HEK293 (cell line): ENCODE data around the gene INTS15.

Experiments
- CTCF ChIA-PET: fragments of 350-600 bp; formaldehyde crosslinking; extraction: SDS; loops from one replicate; lab custom pipeline; 2021; ENCODE audit warnings: antibody characterized with exemption; lab: Yijun Ruan, JAX
- POLR2A ChIA-PET: fragments of 300-600 bp; formaldehyde crosslinking; extraction: SDS; loops from one replicate; lab custom pipeline; 2020; ENCODE audit warnings: antibody characterized with exemption, inconsistent platforms; lab: Yijun Ruan, JAX
- H3K27ac ChIP-seq: fragments of 200-500 bp; sonication (Bioruptor generic); 2 replicates; pipeline ENCODE4 v1.5.1; 2014; ENCODE audit warnings: low read depth, low read length, control low read depth, inconsistent platforms; ENCODE audit errors: extremely low read depth
- H3K36me3 ChIP-seq, 2 experiments: fragments of 200-500 bp in 1 of 2; sonication (Bioruptor generic) in 1 of 2; 1 replicate in 1 of 2; 2 replicates in 1 of 2; pipeline ENCODE4 v1.5.1; 2014 to 2017; ENCODE audit warnings: inconsistent platforms in 2 of 2, low read length in 2 of 2; ENCODE audit not compliant: control insufficient read depth in 2 of 2, insufficient read depth in 1 of 2
- H3K4me1 ChIP-seq: fragments of 200-500 bp; sonication (Bioruptor generic); 2 replicates; pipeline ENCODE4 v1.5.1; 2014; ENCODE audit warnings: mild to moderate bottlenecking, low read length, inconsistent platforms; ENCODE audit not compliant: control insufficient read depth, insufficient read depth
- H3K4me3 ChIP-seq: 2 replicates; pipeline ENCODE4 v1.5.1; 2011; ENCODE audit warnings: low read depth, mild to moderate bottlenecking, control low read depth, low read length, moderate library complexity
- H3K9me3 ChIP-seq: fragments of 200-500 bp; sonication (Bioruptor generic); 2 replicates; pipeline ENCODE4 v1.5.1; 2014; ENCODE audit warnings: low read depth, low read length, inconsistent platforms; ENCODE audit not compliant: control insufficient read depth, insufficient read depth
- HOXA7 ChIP-seq: sonication (generic); formaldehyde crosslinking; IDR thresholded peaks from 2 replicates; pipeline ENCODE4 v1.8.1; 2022; ENCODE audit warnings: missing genetic modification reagents, borderline replicate concordance
- ZBTB1 ChIP-seq: fragments of 450-650 bp; formaldehyde crosslinking; IDR thresholded peaks from 2 replicates; pipeline ENCODE4 v1.5.1; 2016; ENCODE audit warnings: missing biosample characterization, missing genetic modification characterization
- ZNF274 ChIP-seq, 2 experiments: fragments of 200-500 bp in 1 of 2; fragments of 450-650 bp in 1 of 2; sonication (Bioruptor generic) in 1 of 2; formaldehyde crosslinking in 1 of 2; IDR thresholded peaks; 2 replicates each; pipeline versions ENCODE4 v1.5.1 to v1.6.1; 2014 to 2016; ENCODE audit warnings: borderline replicate concordance in 1 of 2, inconsistent platforms in 1 of 2, low read length in 1 of 2, missing biosample characterization in 1 of 2, missing genetic modification characterization in 1 of 2
- ZNF335 ChIP-seq: fragments of 450-650 bp; formaldehyde crosslinking; conservative IDR thresholded peaks from 2 replicates; pipeline ENCODE4 v1.5.1; 2016; ENCODE audit warnings: missing biosample characterization, missing genetic modification characterization
- ZNF354C ChIP-seq: fragments of 450-650 bp; formaldehyde crosslinking; IDR thresholded peaks from 2 replicates; pipeline ENCODE4 v1.5.1; 2016; ENCODE audit warnings: missing biosample characterization, missing genetic modification characterization, low read depth, borderline replicate concordance
- ZNF416 ChIP-seq: fragments of 450-650 bp; formaldehyde crosslinking; IDR thresholded peaks from 2 replicates; pipeline ENCODE4 v1.5.1; 2016; ENCODE audit warnings: missing biosample characterization, missing genetic modification characterization
- ZNF610 ChIP-seq: fragments of 450-650 bp; formaldehyde crosslinking; IDR thresholded peaks from 2 replicates; pipeline ENCODE4 v1.5.1; 2016; ENCODE audit warnings: missing biosample characterization, missing genetic modification characterization, borderline replicate concordance
- ZNF658 ChIP-seq: fragments of 450-650 bp; formaldehyde crosslinking; IDR thresholded peaks from 2 replicates; pipeline ENCODE4; 2016; ENCODE audit warnings: missing biosample characterization, missing genetic modification characterization
- ZNF664 ChIP-seq: fragments of 450-650 bp; formaldehyde crosslinking; IDR thresholded peaks from 2 replicates; pipeline ENCODE4 v1.5.1; 2016; ENCODE audit warnings: missing biosample characterization, missing genetic modification characterization
- ZNF791 ChIP-seq: fragments of 450-650 bp; formaldehyde crosslinking; IDR thresholded peaks from 2 replicates; pipeline ENCODE4 v1.5.1; 2016; ENCODE audit warnings: missing biosample characterization, missing genetic modification characterization
- ZNF843 ChIP-seq: fragments of 450-650 bp; formaldehyde crosslinking; IDR thresholded peaks from 2 replicates; pipeline ENCODE4 v1.5.1; 2016; ENCODE audit warnings: missing biosample characterization, missing genetic modification characterization
- ZSCAN23 ChIP-seq: fragments of 450-650 bp; formaldehyde crosslinking; IDR thresholded peaks from 2 replicates; pipeline ENCODE4 v1.5.1; 2016; ENCODE audit warnings: missing biosample characterization, missing genetic modification characterization
- TF ChIP-seq, protein P1 (sequence below): fragments of 450-650 bp; formaldehyde crosslinking; IDR thresholded peaks from 2 replicates; pipeline ENCODE4 v1.5.1; 2016; ENCODE audit warnings: missing biosample characterization, missing genetic modification characterization
- TF ChIP-seq, protein P2 (sequence below): fragments of 450-650 bp; formaldehyde crosslinking; IDR thresholded peaks from 2 replicates; pipeline ENCODE4 v1.5.1; 2017; ENCODE audit warnings: missing biosample characterization, mild to moderate bottlenecking, missing genetic modification characterization, moderate library complexity
- TF ChIP-seq, protein P3 (sequence below): fragments of 450-650 bp; IDR thresholded peaks from 2 replicates; pipeline ENCODE4 v1.5.1; 2018; ENCODE audit warnings: missing biosample characterization, missing genetic modification characterization
- TF ChIP-seq, protein P4 (sequence below): fragments of 450-650 bp; formaldehyde crosslinking; IDR thresholded peaks from 2 replicates; pipeline ENCODE4 v1.5.1; 2016; ENCODE audit warnings: missing biosample characterization, missing genetic modification characterization
- TF ChIP-seq, protein P5 (sequence below): fragments of 450-650 bp; formaldehyde crosslinking; IDR thresholded peaks from 2 replicates; pipeline ENCODE4 v1.5.1; 2016; ENCODE audit warnings: missing biosample characterization, missing genetic modification characterization

INTS15 gene

DNA sequence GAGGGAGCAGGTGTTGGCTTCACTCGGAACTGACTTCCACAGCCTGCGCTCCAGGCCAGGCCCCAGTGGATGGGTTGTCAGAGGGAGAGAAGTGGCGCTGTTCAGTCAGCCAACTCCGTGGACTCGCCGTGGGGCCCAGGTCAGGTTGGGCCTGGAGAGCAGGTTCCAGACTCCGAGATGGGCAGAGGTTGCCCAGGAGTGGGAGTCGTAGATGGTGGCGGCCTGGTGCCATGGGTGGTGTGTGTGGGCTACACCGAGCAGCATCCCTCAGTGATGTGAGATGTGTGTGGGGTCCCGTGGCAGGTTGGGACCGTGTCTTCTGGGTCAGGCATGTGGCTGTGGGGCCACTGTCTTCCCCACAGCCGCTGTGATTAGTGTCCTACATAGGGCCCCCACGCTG is 57.7 kb downstream of the INTS15 start (continued):
- TF ChIP-seq, protein P1, sequence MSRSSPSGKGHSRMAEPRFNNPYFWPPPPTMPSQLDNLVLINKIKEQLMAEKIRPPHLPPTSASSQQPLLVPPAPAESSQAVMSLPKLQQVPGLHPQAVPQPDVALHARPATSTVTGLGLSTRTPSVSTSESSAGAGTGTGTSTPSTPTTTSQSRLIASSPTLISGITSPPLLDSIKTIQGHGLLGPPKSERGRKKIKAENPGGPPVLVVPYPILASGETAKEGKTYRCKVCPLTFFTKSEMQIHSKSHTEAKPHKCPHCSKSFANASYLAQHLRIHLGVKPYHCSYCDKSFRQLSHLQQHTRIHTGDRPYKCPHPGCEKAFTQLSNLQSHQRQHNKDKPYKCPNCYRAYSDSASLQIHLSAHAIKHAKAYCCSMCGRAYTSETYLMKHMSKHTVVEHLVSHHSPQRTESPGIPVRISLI (tag by site-specific recombination), result no peak
- TF ChIP-seq HOXA7 (no peak), ZNF274 (IDR thresholded peaks at IDR 0.05; ENCODE audit: low read length) (no peak), ZNF274 (tag by site-specific recombination; IDR thresholded peaks at IDR 0.05; ENCODE audit: borderline replicate concordance) (no peak), ZNF335 (no peak)
- TF ChIP-seq, protein P2, sequence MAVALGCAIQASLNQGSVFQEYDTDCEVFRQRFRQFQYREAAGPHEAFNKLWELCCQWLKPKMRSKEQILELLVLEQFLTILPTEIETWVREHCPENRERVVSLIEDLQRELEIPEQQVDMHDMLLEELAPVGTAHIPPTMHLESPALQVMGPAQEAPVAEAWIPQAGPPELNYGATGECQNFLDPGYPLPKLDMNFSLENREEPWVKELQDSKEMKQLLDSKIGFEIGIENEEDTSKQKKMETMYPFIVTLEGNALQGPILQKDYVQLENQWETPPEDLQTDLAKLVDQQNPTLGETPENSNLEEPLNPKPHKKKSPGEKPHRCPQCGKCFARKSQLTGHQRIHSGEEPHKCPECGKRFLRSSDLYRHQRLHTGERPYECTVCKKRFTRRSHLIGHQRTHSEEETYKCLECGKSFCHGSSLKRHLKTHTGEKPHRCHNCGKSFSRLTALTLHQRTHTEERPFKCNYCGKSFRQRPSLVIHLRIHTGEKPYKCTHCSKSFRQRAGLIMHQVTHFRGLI (tag by site-specific recombination), result no peak

DNA sequence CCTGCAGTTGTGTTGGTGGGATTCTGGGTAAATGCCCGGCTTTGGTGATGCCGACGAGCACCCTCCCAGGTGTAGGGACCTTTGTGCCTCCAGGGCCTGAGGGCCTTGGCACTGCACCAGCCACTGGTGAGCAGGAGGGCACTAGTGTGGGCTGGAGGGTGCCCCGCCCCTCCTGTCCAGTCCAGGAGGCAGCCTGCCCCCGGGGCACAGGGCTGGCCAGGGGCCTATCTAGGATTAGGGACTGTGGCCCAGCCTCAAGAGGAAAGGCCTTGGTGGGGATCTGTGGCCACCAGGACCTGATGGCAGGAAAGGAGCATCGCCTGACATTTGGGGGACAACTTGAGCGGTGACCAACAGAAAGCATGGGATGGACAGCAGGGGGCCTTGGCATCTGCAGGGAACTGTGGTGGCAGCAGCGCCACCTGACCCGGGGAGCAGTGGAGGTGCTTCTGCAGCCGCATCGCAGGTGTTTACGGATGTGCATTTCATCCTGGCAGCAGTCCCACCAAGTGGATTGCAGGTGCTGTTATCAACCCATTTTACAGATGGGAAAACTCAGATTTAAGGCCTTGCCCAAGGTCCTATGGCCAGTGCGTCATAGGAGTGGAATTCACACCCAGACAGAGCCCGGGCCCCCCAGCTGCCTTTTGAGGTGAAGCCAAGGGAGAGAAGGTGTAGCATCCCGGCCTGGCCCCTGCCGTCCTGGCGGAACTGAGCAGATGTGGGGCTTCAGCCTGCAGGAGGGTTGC is 58.4 kb downstream of the INTS15 start:
- H3K36me3 ChIP-seq, result peaks cover 6 to 90% of the 10 kb centered on the region in 2 experiments; a peak in 2 of 3 replicates
- TF ChIP-seq ZSCAN23, result no peak
- TF ChIP-seq, all 188 proteins: peak for 0
- ChIA-PET CTCF (no interaction called here), POLR2A (no interaction called here)
- H3K4me3 ChIP-seq, result no peak overlapping the region
- H3K9me3 ChIP-seq, result no peaks in the 10 kb centered on the region
- no peak overlapping the region for H3K27ac ChIP-seq
- no peaks in the 10 kb centered on the region for H3K4me1 ChIP-seq

DNA sequence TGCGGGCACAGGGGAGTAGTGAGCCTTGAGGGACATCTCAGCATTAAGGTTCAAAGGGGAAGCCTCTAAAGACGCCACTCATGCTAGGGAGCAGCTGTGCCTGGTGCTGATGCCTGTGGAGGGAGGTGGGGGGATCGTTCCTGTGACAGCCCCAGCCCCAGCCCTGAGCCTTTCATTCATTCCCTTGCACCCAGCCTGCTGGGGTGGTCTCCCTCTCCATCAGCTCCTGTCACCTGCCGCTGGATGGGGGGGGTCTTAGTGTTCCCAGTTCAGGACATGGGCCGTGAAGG is 58.9 kb downstream of the INTS15 start:
- Histone ChIP-seq H3K4me1 (no peaks in the 10 kb centered on the region), H3K9me3 (no peaks in the 10 kb centered on the region), H3K27ac (no peak overlapping the region), H3K4me3 (no peak overlapping the region), H3K36me3 (peaks cover 6 to 89% of the 10 kb centered on the region in 2 experiments; a peak in 2 of 3 replicates)
- ChIA-PET CTCF (no interaction called here), POLR2A (no interaction called here)
- TF ChIP-seq ZNF416 (tag by site-specific recombination) (no peak), ZNF843 (tag by site-specific recombination) (no peak), ZNF354C (no peak), ZNF791 (no peak), ZNF610 (tag by site-specific recombination) (no peak), ZNF664 (tag by site-specific recombination) (no peak), ZNF658 (tag by site-specific recombination) (no peak), ZBTB1 (tag by site-specific recombination) (no peak)
- TF ChIP-seq, protein P3, sequence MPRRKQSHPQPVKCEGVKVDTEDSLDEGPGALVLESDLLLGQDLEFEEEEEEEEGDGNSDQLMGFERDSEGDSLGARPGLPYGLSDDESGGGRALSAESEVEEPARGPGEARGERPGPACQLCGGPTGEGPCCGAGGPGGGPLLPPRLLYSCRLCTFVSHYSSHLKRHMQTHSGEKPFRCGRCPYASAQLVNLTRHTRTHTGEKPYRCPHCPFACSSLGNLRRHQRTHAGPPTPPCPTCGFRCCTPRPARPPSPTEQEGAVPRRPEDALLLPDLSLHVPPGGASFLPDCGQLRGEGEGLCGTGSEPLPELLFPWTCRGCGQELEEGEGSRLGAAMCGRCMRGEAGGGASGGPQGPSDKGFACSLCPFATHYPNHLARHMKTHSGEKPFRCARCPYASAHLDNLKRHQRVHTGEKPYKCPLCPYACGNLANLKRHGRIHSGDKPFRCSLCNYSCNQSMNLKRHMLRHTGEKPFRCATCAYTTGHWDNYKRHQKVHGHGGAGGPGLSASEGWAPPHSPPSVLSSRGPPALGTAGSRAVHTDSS (tag by site-specific recombination), result no peak
- TF ChIP-seq, protein P4, sequence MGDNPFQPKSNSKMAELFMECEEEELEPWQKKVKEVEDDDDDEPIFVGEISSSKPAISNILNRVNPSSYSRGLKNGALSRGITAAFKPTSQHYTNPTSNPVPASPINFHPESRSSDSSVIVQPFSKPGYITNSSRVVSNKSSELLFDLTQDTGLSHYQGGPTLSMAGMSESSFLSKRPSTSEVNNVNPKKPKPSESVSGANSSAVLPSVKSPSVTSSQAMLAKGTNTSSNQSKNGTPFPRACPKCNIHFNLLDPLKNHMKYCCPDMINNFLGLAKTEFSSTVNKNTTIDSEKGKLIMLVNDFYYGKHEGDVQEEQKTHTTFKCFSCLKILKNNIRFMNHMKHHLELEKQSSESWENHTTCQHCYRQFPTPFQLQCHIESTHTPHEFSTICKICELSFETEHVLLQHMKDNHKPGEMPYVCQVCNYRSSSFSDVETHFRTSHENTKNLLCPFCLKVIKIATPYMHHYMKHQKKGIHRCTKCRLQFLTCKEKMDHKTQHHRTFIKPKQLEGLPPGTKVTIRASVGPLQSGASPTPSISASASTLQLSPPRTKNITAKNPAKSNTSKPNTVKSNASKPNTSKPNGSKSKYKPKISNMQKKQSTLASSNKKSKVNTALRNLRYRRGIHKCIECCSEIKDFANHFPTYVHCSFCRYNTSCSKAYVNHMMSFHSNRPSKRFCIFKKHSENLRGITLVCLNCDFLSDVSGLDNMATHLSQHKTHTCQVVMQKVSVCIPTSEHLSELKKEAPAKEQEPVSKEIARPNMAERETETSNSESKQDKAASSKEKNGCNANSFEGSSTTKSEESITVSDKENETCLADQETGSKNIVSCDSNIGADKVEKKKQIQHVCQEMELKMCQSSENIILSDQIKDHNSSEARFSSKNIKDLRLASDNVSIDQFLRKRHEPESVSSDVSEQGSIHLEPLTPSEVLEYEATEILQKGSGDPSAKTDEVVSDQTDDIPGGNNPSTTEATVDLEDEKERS (tag by site-specific recombination), result no peak
- TF ChIP-seq, protein P5, sequence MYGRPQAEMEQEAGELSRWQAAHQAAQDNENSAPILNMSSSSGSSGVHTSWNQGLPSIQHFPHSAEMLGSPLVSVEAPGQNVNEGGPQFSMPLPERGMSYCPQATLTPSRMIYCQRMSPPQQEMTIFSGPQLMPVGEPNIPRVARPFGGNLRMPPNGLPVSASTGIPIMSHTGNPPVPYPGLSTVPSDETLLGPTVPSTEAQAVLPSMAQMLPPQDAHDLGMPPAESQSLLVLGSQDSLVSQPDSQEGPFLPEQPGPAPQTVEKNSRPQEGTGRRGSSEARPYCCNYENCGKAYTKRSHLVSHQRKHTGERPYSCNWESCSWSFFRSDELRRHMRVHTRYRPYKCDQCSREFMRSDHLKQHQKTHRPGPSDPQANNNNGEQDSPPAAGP, result no peak
